GM21786 (cell line): ENCODE measurements around the gene TKT.

Experiments used
- ATAC-seq: cut with Tn5 transposase; IDR thresholded peaks from one replicate; pipeline ENCODE4 v1.9.1; 2021; ENCODE audit not compliant: unreplicated experiment

The TKT gene

GRCh38 chr3:53240989-53241972 is 14.5 kb downstream of the TKT start:
- no peak for ATAC-seq

- no peak for ATAC-seq
These were observed 16.0 kb downstream of the TKT start for GRCh38 chr3:53239800-53240199.

GRCh38 chr3:53238886-53239285 is 16.9 kb downstream of the TKT start:
- no peak for ATAC-seq

- ATAC-seq = no peak
These were observed 17.6 kb downstream of the TKT start for GRCh38 chr3:53238051-53238850.

GRCh38 chr3:53236112-53236841 is 19.5 kb downstream of the TKT start:
- ATAC-seq = no peak

- no peak for ATAC-seq
These were observed 20.3 kb downstream of the TKT start for GRCh38 chr3:53235545-53235944.

- no peak for ATAC-seq
These were observed 21.0 kb downstream of the TKT start for GRCh38 chr3:53234841-53235232.

GRCh38 chr3:53234130-53234840 is 21.5 kb downstream of the TKT start:
- no peak for ATAC-seq

- no peak for ATAC-seq
These were observed 23.0 kb downstream of the TKT start for GRCh38 chr3:53232641-53233377.

- ATAC-seq = no peak
These were observed 24.0 kb downstream of the TKT start for GRCh38 chr3:53231532-53232511.

GRCh38 chr3:53230789-53231188 is 25.0 kb downstream of the TKT start:
- ATAC-seq = no peak

GRCh38 chr3:53230041-53230621 is 25.7 kb downstream of the TKT start:
- no peak for ATAC-seq

GRCh38 chr3:53229606-53230005 is 26.2 kb downstream of the TKT start:
- no peak for ATAC-seq

- ATAC-seq = no peak
These were observed 26.7 kb downstream of the TKT start for GRCh38 chr3:53229171-53229570.

- no peak for ATAC-seq
These were observed 27.6 kb downstream of the TKT start for GRCh38 chr3:53227993-53228885.

- ATAC-seq = no peak
These were observed 28.9 kb downstream of the TKT start for GRCh38 chr3:53226841-53227407.
